Mesendoderm (in vitro differentiated cells): ENCODE data around the gene HPSE.

Experiments
- DNase-seq: peaks from one replicate; pipeline ENCODE4 v3.0.0; 2013
- H2AK5ac ChIP-seq: 2 replicates; pipeline ENCODE4 v1.6.1; 2013; ENCODE audit warnings: low read length, inconsistent platforms
- H2BK120ac ChIP-seq: 2 replicates; pipeline ENCODE4 v1.6.1; 2013; ENCODE audit warnings: low read depth, mild to moderate bottlenecking, low read length, moderate library complexity, mixed read lengths
- H2BK15ac ChIP-seq: replicated peaks from 2 replicates; pipeline ENCODE4 v1.6.1; 2013; ENCODE audit warnings: low read depth, mild to moderate bottlenecking, moderate library complexity
- H2BK5ac ChIP-seq: 2 replicates; pipeline ENCODE4 v1.6.1; 2013; ENCODE audit warnings: low read length, inconsistent platforms
- H3K18ac ChIP-seq: 2 replicates; pipeline ENCODE4 v1.6.1; 2013; ENCODE audit warnings: mild to moderate bottlenecking, low read length, mixed read lengths
- H3K23ac ChIP-seq: one replicate; pipeline ENCODE4 v1.6.1; 2013; ENCODE audit warnings: low read length
- H3K27ac ChIP-seq: 2 replicates; pipeline ENCODE4 v1.5.1; 2013; ENCODE audit warnings: low read depth, mild to moderate bottlenecking, inconsistent platforms, low read length, moderate library complexity
- H3K27me3 ChIP-seq: 2 replicates; pipeline ENCODE4 v1.6.1; 2013; ENCODE audit warnings: low read length, control low read depth, mild to moderate bottlenecking, inconsistent platforms; ENCODE audit not compliant: insufficient read depth, poor library complexity
- H3K36me3 ChIP-seq: 2 replicates; pipeline ENCODE4 v1.6.1; 2013; ENCODE audit warnings: low read length, inconsistent platforms; ENCODE audit not compliant: control insufficient read depth, insufficient read depth
- H3K4ac ChIP-seq: one replicate; pipeline ENCODE4 v1.6.1; 2013; ENCODE audit warnings: low read depth, mild to moderate bottlenecking, low read length, moderate library complexity
- H3K4me1 ChIP-seq: 2 replicates; pipeline ENCODE4 v1.6.1; 2013; ENCODE audit warnings: low read depth, low read length, inconsistent platforms; ENCODE audit not compliant: control insufficient read depth
- H3K4me2 ChIP-seq: 2 replicates; pipeline ENCODE4 v1.6.1; 2013; ENCODE audit warnings: low read length
- H3K4me3 ChIP-seq: 2 replicates; pipeline ENCODE4 v1.5.1; 2013; ENCODE audit warnings: mild to moderate bottlenecking, low read length
- H3K56ac ChIP-seq: one replicate; pipeline ENCODE4 v1.6.1; 2013; ENCODE audit warnings: low read length
- H3K79me1 ChIP-seq: 2 replicates; pipeline ENCODE4 v1.6.1; 2013; ENCODE audit warnings: low read length, inconsistent platforms
- H3K79me2 ChIP-seq: 2 replicates; pipeline ENCODE4 v1.6.1; 2013; ENCODE audit warnings: mild to moderate bottlenecking, low read length; ENCODE audit not compliant: control insufficient read depth, insufficient read depth
- H3K9ac ChIP-seq: 2 replicates; pipeline ENCODE4 v1.6.1; 2013; ENCODE audit warnings: low read length, inconsistent platforms
- H4K5ac ChIP-seq: one replicate; pipeline ENCODE4 v1.6.1; 2013; ENCODE audit warnings: low read length
- H4K8ac ChIP-seq: one replicate; pipeline ENCODE4 v1.6.1; 2013; ENCODE audit warnings: low read depth, mild to moderate bottlenecking, control low read depth, low read length, moderate library complexity
- WGBS: extraction: QIAGEN DNeasy Blood & Tissue Kit; methylation state at CpG from one replicate; pipeline ENCODE4 v1.1.7; 2013; ENCODE audit warnings: low lambda C conversion rate, missing lambda C conversion rate; ENCODE audit not compliant: insufficient coverage; ENCODE audit errors: extremely low coverage; 5-methylcytosine and 5-hydroxymethylcytosine counted together

Gene HPSE

GRCh38 chr4:83267830-83268475 is 66.7 kb downstream of the HPSE start:
- H3K4ac ChIP-seq, result no peak overlapping the region
- H4K5ac ChIP-seq, result no peak overlapping the region
- no peaks in the 10 kb centered on the region for H3K79me2 ChIP-seq
- H3K4me1 ChIP-seq, result no peaks in the 10 kb centered on the region
- H2BK120ac ChIP-seq, result no peak overlapping the region
- no peak overlapping the region for H3K27ac ChIP-seq
- no peaks in the 10 kb centered on the region for H3K36me3 ChIP-seq
- H4K8ac ChIP-seq, result no peak overlapping the region
- no peaks in the 10 kb centered on the region for H3K27me3 ChIP-seq
- no peak overlapping the region for H2AK5ac ChIP-seq
- H3K23ac ChIP-seq, result no peak overlapping the region
- no peak overlapping the region for H3K18ac ChIP-seq
- no peak overlapping the region for H2BK15ac ChIP-seq
- no peak for DNase-seq
- H2BK5ac ChIP-seq, result no peak overlapping the region
- H3K56ac ChIP-seq, result no peak overlapping the region
- H3K4me2 ChIP-seq, result no peak overlapping the region
- no peak overlapping the region for H3K9ac ChIP-seq
- WGBS, result no CpG with 5 or more reads among the region's 3 CpGs
- no peak overlapping the region for H3K4me3 ChIP-seq
- no peaks in the 10 kb centered on the region for H3K79me1 ChIP-seq

DNA sequence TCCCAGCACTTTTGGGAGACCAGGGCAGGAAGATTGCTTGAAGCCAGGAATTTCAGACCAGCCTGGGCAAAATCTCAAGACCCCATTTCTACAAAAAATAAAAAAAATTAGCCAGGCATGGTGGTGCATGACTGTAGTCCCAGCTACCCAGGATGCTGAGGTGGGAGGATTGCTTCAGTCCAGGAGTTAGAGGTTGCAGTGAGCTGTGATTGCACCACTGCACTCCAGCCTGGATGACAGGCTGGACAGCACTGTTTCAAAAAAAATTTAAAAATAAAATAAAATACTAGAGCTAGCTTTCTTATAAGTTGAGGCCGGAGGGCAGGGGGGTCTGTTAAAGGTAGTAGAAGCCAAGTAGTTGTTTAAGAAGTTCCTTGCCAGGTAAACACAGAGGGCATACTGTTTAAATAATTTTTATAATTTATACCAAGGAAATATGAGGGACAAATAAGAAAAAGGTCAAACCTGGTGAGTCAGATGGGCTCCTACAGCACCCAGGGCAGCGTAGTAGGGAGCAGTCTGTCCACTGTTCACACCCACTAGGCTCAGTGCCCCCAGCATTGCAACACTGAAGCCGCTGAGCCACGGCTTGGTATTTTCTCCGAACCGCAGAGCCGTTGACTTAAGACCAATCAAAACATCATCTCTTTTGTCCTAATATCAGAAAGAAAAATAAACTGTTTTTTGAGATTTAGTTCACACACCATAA is 67.4 kb downstream of the HPSE start:
- Histone ChIP-seq H3K4me3 (no peak overlapping the region), H3K27ac (no peak overlapping the region), H3K4me1 (no peaks in the 10 kb centered on the region), H3K23ac (no peak overlapping the region), H3K4me2 (no peak overlapping the region), H2BK5ac (no peak overlapping the region), H3K56ac (no peak overlapping the region), H3K9ac (no peak overlapping the region), H2BK15ac (no peak overlapping the region), H3K4ac (no peak overlapping the region), H3K79me2 (no peaks in the 10 kb centered on the region), H3K27me3 (no peaks in the 10 kb centered on the region), H2BK120ac (no peak overlapping the region), H4K5ac (no peak overlapping the region), H3K36me3 (no peaks in the 10 kb centered on the region), H3K18ac (no peak overlapping the region), H2AK5ac (no peak overlapping the region), H4K8ac (no peak overlapping the region), H3K79me1 (no peaks in the 10 kb centered on the region)
- DNase-seq, result no peak
- no CpG with 5 or more reads among the region's 7 CpGs for WGBS

DNA sequence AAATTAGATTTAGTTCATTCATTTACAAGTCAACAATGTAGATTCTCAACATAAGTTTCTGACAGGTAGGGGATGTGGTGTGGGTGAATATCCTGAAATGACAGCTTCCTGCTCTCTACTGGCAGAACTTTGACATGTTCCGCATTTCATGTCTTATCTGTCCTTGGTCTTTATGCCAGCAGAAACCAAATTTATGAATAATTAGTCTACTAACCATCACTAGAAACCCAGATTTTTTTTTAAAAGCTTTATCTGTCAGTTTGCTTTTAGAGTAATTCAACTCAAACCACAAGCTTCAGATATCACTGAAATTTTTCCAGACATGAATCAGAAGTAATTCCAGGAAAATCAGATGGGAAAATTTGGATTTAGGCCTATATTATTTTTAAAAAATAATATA is 68.0 kb downstream of the HPSE start:
- Histone ChIP-seq H3K4me3 (no peak overlapping the region), H3K23ac (no peak overlapping the region), H3K56ac (no peak overlapping the region), H2BK120ac (no peak overlapping the region), H3K27ac (no peak overlapping the region), H3K79me2 (no peaks in the 10 kb centered on the region), H4K5ac (no peak overlapping the region), H3K4me1 (no peaks in the 10 kb centered on the region), H3K9ac (no peak overlapping the region), H2BK15ac (no peak overlapping the region), H3K18ac (no peak overlapping the region), H3K4me2 (no peak overlapping the region), H3K4ac (no peak overlapping the region), H3K27me3 (no peaks in the 10 kb centered on the region), H3K79me1 (no peaks in the 10 kb centered on the region), H3K36me3 (no peaks in the 10 kb centered on the region), H2AK5ac (no peak overlapping the region), H2BK5ac (no peak overlapping the region), H4K8ac (no peak overlapping the region)
- WGBS, result no CpG with 5 or more reads among the region's 1 CpG
- no peak for DNase-seq

DNA sequence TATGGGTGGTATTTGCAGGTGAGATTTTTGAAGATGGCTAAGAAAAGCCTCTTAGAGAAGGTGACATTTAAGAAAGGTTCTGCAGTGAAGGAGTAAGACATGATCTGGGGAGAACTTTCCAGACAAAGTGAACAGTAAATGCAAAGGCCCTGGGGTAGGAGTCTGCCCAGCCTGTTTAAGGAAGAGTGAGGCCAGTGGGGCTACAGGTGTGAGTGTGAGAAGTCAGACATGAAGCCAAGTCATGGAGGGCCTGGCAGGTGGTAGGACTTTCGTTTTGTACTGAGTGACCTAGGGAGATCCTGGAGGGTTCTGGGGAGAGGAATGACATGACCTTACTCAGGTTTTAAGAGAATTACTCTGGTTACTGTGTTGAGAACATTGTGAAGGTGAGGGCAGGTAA is 71.5 kb downstream of the HPSE start:
- no CpG with 5 or more reads among the region's 1 CpG for WGBS
- no peaks in the 10 kb centered on the region for H3K27me3 ChIP-seq

GRCh38 chr4:83262682-83263081 is 72.0 kb downstream of the HPSE start:
- DNase-seq, result no peak
- no CpG with 5 or more reads among the region's 2 CpGs for WGBS

More for the DNA sequence above, 71.5 kb downstream of the HPSE start:
- DNase-seq, result no peak
- Histone ChIP-seq H3K79me1 (no peaks in the 10 kb centered on the region), H3K4ac (no peak overlapping the region), H3K4me2 (no peak overlapping the region), H2AK5ac (no peak overlapping the region), H2BK15ac (no peak overlapping the region), H3K27ac (no peak overlapping the region), H3K23ac (no peak overlapping the region), H2BK120ac (no peak overlapping the region), H4K5ac (no peak overlapping the region), H3K9ac (no peak overlapping the region), H3K4me1 (no peaks in the 10 kb centered on the region), H3K79me2 (no peaks in the 10 kb centered on the region), H3K56ac (no peak overlapping the region), H3K36me3 (no peaks in the 10 kb centered on the region), H3K18ac (no peak overlapping the region), H2BK5ac (no peak overlapping the region), H3K4me3 (no peak overlapping the region), H4K8ac (no peak overlapping the region)

More at GRCh38 chr4:83262682-83263081, 72.0 kb downstream of the HPSE start:
- Histone ChIP-seq H3K27ac (no peak overlapping the region), H3K4ac (no peak overlapping the region), H3K4me3 (no peak overlapping the region), H2BK5ac (no peak overlapping the region), H3K79me2 (no peaks in the 10 kb centered on the region), H2BK120ac (no peak overlapping the region), H3K4me1 (no peaks in the 10 kb centered on the region), H4K8ac (no peak overlapping the region), H4K5ac (no peak overlapping the region), H3K23ac (no peak overlapping the region), H3K4me2 (no peak overlapping the region), H3K18ac (no peak overlapping the region), H2BK15ac (no peak overlapping the region), H3K27me3 (no peaks in the 10 kb centered on the region), H3K9ac (no peak overlapping the region), H3K36me3 (no peaks in the 10 kb centered on the region), H3K56ac (no peak overlapping the region), H3K79me1 (no peaks in the 10 kb centered on the region), H2AK5ac (no peak overlapping the region)
